ENCODE data around the gene TENM4. TPM values are rescaled to one million over a fixed set of nuclear protein-coding genes. Genes with fewer than 3 reads are reported as not detected.

Gene TENM4
- total RNA-seq, 1 donor from 2014 or later: 43.2 TPM

- Mint-ChIP-seq H3K4me3 (no peak overlapping the region), H3K27me3 (ENCODE audit: low read depth) (no peaks in the 10 kb centered on the region), H3K9me3 (no peaks in the 10 kb centered on the region), H3K27ac (ENCODE audit: unreplicated experiment) (no peak overlapping the region), H3K36me3 (ENCODE audit: low read depth) (no peaks in the 10 kb centered on the region), H3K4me1 (no peaks in the 10 kb centered on the region)
- TF ChIP-seq CTCF (conservative IDR thresholded peaks at IDR 0.05): no peak
- no peak for DNase-seq (ENCODE audit: low read depth, low spot score)
Observed at GRCh38 chr11:79200398-79201070, 240.3 kb downstream of the TENM4 start.

- no peak for TF ChIP-seq CTCF (conservative IDR thresholded peaks at IDR 0.05)
- no peaks in the 10 kb centered on the region for H3K27me3 Mint-ChIP-seq (ENCODE audit: low read depth)
Observed at GRCh38 chr11:79199729-79200354, 241.0 kb downstream of the TENM4 start.

GRCh38 chr11:79198898-79199250, 242.0 kb downstream of the TENM4 start:
- H3K27ac Mint-ChIP-seq (ENCODE audit: unreplicated experiment): no peak overlapping the region
- no peaks in the 10 kb centered on the region for H3K9me3 Mint-ChIP-seq
- H3K27me3 Mint-ChIP-seq (ENCODE audit: low read depth): no peaks in the 10 kb centered on the region
- H3K4me1 Mint-ChIP-seq: no peaks in the 10 kb centered on the region
- no peak for DNase-seq (ENCODE audit: low read depth, low spot score)
- no peak for TF ChIP-seq CTCF (conservative IDR thresholded peaks at IDR 0.05)
- H3K4me3 Mint-ChIP-seq: no peak overlapping the region
- peaks cover 2% of the 10 kb centered on the region for H3K36me3 Mint-ChIP-seq (ENCODE audit: low read depth)

More at GRCh38 chr11:79199729-79200354, 241.0 kb downstream of the TENM4 start:
- Mint-ChIP-seq H3K4me3 (no peak overlapping the region), H3K27ac (ENCODE audit: unreplicated experiment) (no peak overlapping the region), H3K9me3 (no peaks in the 10 kb centered on the region), H3K36me3 (ENCODE audit: low read depth) (no peaks in the 10 kb centered on the region), H3K4me1 (no peaks in the 10 kb centered on the region)
- no peak for DNase-seq (ENCODE audit: low read depth, low spot score)

- TF ChIP-seq CTCF (conservative IDR thresholded peaks at IDR 0.05): no peak
- DNase-seq (ENCODE audit: low read depth, low spot score): no peak
- no peak overlapping the region for H3K27ac Mint-ChIP-seq (ENCODE audit: unreplicated experiment)
- H3K9me3 Mint-ChIP-seq: no peaks in the 10 kb centered on the region
- H3K27me3 Mint-ChIP-seq (ENCODE audit: low read depth): no peaks in the 10 kb centered on the region
- no peak overlapping the region for H3K4me3 Mint-ChIP-seq
- H3K36me3 Mint-ChIP-seq (ENCODE audit: low read depth): peaks cover 5% of the 10 kb centered on the region
- H3K4me1 Mint-ChIP-seq: no peaks in the 10 kb centered on the region
Observed at GRCh38 chr11:79198203-79198897, 242.5 kb downstream of the TENM4 start.

- H3K36me3 Mint-ChIP-seq (ENCODE audit: low read depth): peaks cover 8% of the 10 kb centered on the region
- H3K4me3 Mint-ChIP-seq: no peak overlapping the region
- H3K27me3 Mint-ChIP-seq (ENCODE audit: low read depth): no peaks in the 10 kb centered on the region
- H3K9me3 Mint-ChIP-seq: no peaks in the 10 kb centered on the region
- no peak overlapping the region for H3K27ac Mint-ChIP-seq (ENCODE audit: unreplicated experiment)
- no peaks in the 10 kb centered on the region for H3K4me1 Mint-ChIP-seq
- TF ChIP-seq CTCF (conservative IDR thresholded peaks at IDR 0.05): no peak
- no peak for DNase-seq (ENCODE audit: low read depth, low spot score)
Observed at GRCh38 chr11:79196950-79197349, 243.9 kb downstream of the TENM4 start.
